ENCODE measurements around the gene CTNNA1. TPM values are rescaled to one million over a fixed set of nuclear protein-coding genes. Genes with fewer than 3 reads are reported as not detected.

The CTNNA1 gene
- total and polyA plus RNA-seq, 2 of the 8 experiments (the other 6 are each of a cell fraction or from before 2014, with no cell fraction given) = 115 to 349 TPM

DNA sequence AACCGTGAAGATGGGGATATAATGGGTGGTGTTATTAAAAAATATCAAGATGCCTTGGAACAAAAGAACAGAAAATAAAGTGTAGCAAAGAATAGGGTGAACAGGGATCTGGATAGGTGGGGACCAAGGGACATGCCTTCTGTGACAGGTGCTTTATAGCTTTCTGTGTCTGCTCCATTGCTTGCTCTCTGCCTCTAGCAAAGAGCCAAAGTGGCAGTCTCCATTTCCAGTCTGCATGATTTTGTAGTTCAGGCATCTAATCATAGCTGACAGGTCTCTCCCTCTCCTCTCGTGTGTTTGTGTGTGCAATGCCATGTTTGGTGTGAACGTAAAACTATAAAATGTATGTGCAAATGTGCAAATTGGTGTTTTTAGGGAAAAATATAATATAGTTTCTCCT is 86.9 kb downstream of the CTNNA1 start:
- Histone ChIP-seq H3K79me2 (ENCODE audit: control insufficient read depth in 1 of 2, insufficient read depth in 2 of 2, low read length in 2 of 2) (peaks cover 0 to 93% of the 10 kb centered on the region in 2 experiments; a peak in 2 of 4 replicates), H4K91ac (replicated peaks; ENCODE audit: insufficient read length, low read length) (no peak overlapping the region), H3K23me2 (ENCODE audit: low read depth, low read length) (no peaks in the 10 kb centered on the region), H3K36me3 (ENCODE audit: control insufficient read depth in 2 of 4, insufficient read depth in 4 of 4, low read length in 3 of 4) (no peaks in the 10 kb centered on the region), H3K9me3 (ENCODE audit: insufficient read depth in 2 of 2, low read depth in 1 of 2, low read length in 1 of 2) (no peaks in the 10 kb centered on the region), H3K18ac (ENCODE audit: extremely low read depth, low read length) (no peak overlapping the region), H3K27me3 (replicated peaks in 1 of 4; ENCODE audit: control insufficient read depth in 3 of 4, extremely low read depth in 1 of 4, insufficient read depth in 3 of 4, low read length in 3 of 4) (no peaks in the 10 kb centered on the region), H3K14ac (ENCODE audit: insufficient read length) (no peak overlapping the region), H3K4ac (replicated peaks; ENCODE audit: insufficient read length, low read depth, low read length) (no peak overlapping the region), H3K56ac (replicated peaks; ENCODE audit: insufficient read length, low read depth, low read length) (no peak overlapping the region), H2BK12ac (ENCODE audit: low read depth, low read length) (no peak overlapping the region), H2BK15ac (ENCODE audit: low read length) (no peak overlapping the region), H3K4me1 (replicated peaks in 1 of 4; ENCODE audit: control insufficient read depth in 3 of 4, insufficient read depth in 4 of 4, low read length in 3 of 4) (peaks cover 0 to 24% (median 8%) of the 10 kb centered on the region in 4 experiments; a peak in 6 of 7 replicates), H4K5ac (ENCODE audit: insufficient read length, low read depth, low read length) (no peak overlapping the region), H3K27ac (ENCODE audit: low read depth, low read length) (no peak overlapping the region), H2BK120ac (replicated peaks; ENCODE audit: low read depth, low read length) (no peak overlapping the region), H3K9ac (replicated peaks in 1 of 4; ENCODE audit: extremely low read depth in 1 of 4, low read depth in 3 of 4, low read length in 3 of 4) (no peak overlapping the region), H2AK5ac (ENCODE audit: low read depth, low read length) (no peak overlapping the region), H3K4me2 (ENCODE audit: insufficient read depth in 1 of 2, low read depth in 2 of 2, low read length in 2 of 2) (no peak overlapping the region), H3K79me1 (ENCODE audit: low read depth, low read length) (peaks cover 7% of the 10 kb centered on the region; the same call in 1 of the 2 replicates), H2BK5ac (ENCODE audit: low read depth, low read length) (no peak overlapping the region), H2AFZ (ENCODE audit: low read length) (no peak overlapping the region), H3K23ac (ENCODE audit: insufficient read length) (no peak overlapping the region), H3K4me3 (ENCODE audit: extremely low read depth in 1 of 4, insufficient read depth in 2 of 4, low read depth in 3 of 4, low read length in 4 of 4) (no peak overlapping the region), H2BK20ac (ENCODE audit: low read length) (no peak overlapping the region), H4K20me1 (replicated peaks in 1 of 2; ENCODE audit: control insufficient read depth in 1 of 2, insufficient read depth in 2 of 2, low read length in 2 of 2) (no peaks in the 10 kb centered on the region), H4K8ac (ENCODE audit: extremely low read depth, insufficient read depth, low read length) (no peak overlapping the region)
- 93% methylated on average over 3 of the region's 3 CpGs; no CpG with 5 or more reads in 1 of the 2 experiments for WGBS, 2 experiments (ENCODE audit: extremely low coverage in 1 of 2, insufficient coverage in 1 of 2, insufficient read length in 1 of 2, insufficient replicate concordance in 2 of 2, low coverage in 1 of 2, low lambda C conversion rate in 2 of 2, missing lambda C conversion rate in 1 of 2)
- no peak for DNase-seq (ENCODE audit: low read depth in 1 of 2, low spot score in 2 of 2)
- CTCF ChIA-PET (ENCODE audit: partially characterized antibody) = interaction anchor here (0.9 to 1.5 kb wide), 4 partner anchors 14 to 206 kb away, joined by 3 to 4 read pairs (median 4); no protein-coding TSS in a partner anchor
- POLR2A ChIA-PET (ENCODE audit: partially characterized antibody) = interaction anchor here (0.9 kb wide), 1 partner anchor 9 kb away, joined by 3 read pairs; no protein-coding TSS in a partner anchor
- FAIRE-seq = no peak
- no peak for TF ChIP-seq GTF2F1 (IDR thresholded peaks at IDR 0.05; ENCODE audit: borderline replicate concordance, low read depth, low read length)
